HUDEP-2 (cell line): ENCODE data around the gene MED12.
"Not testable (repeated sequence)": the region's sequence is repeated elsewhere in the genome, so short reads cannot be mapped to it uniquely, and the experiment has no call there.

Experiments
- DNase-seq, 76 experiments: peaks; one replicate each; lab custom pipeline; 2025; ENCODE audit not compliant: unreplicated experiment in 76 of 76; lab: John Stamatoyannopoulos, UW

The MED12 gene

GRCh38 chrX:71158603-71159002 lies 40.2 kb downstream of the MED12 start:
- DNase-seq: no peak

- DNase-seq: no peak
Observed at GRCh38 chrX:71159335-71159734, 40.9 kb downstream of the MED12 start.

- DNase-seq: no peak
Observed at GRCh38 chrX:71160475-71160874, 42.1 kb downstream of the MED12 start.

GRCh38 chrX:71162981-71163380 lies 44.6 kb downstream of the MED12 start:
- DNase-seq: no peak

GRCh38 chrX:71164071-71164470 lies 45.7 kb downstream of the MED12 start:
- no peak for DNase-seq

- no peak for DNase-seq
Observed at GRCh38 chrX:71166461-71166860, 48.1 kb downstream of the MED12 start.

- DNase-seq: no peak
Observed at GRCh38 chrX:71167031-71167781, 48.8 kb downstream of the MED12 start.

- DNase-seq: peak in 3 of 76 experiments; percentile 3 to 11 (median 4)
Observed at GRCh38 chrX:71168134-71168533, 49.7 kb downstream of the MED12 start.

GRCh38 chrX:71169586-71169985 lies 51.2 kb downstream of the MED12 start:
- DNase-seq: no peak

GRCh38 chrX:71170660-71171059 lies 52.3 kb downstream of the MED12 start:
- DNase-seq: no peak

GRCh38 chrX:71171110-71171801 lies 52.9 kb downstream of the MED12 start:
- DNase-seq: no peak

- no peak for DNase-seq
Observed at GRCh38 chrX:71173440-71173839, 55.0 kb downstream of the MED12 start.

GRCh38 chrX:71174795-71175194 lies 56.4 kb downstream of the MED12 start:
- no peak for DNase-seq

GRCh38 chrX:71175531-71175930 lies 57.1 kb downstream of the MED12 start:
- DNase-seq: no peak

GRCh38 chrX:71177327-71177726 lies 58.9 kb downstream of the MED12 start:
- DNase-seq: no peak

GRCh38 chrX:71178908-71179307 lies 60.5 kb downstream of the MED12 start:
- peak in 51 of 76 experiments; percentile 0 to 49 (median 8) for DNase-seq

- DNase-seq: not testable (repeated sequence)
Observed at GRCh38 chrX:71180579-71181265, 62.3 kb downstream of the MED12 start.

GRCh38 chrX:71181558-71181909 lies 63.1 kb downstream of the MED12 start:
- DNase-seq: peak in 11 of 76 experiments; percentile 2 to 35 (median 11)

GRCh38 chrX:71181910-71182799 lies 63.8 kb downstream of the MED12 start:
- DNase-seq: peak in 75 of 76 experiments; percentile 5 to 92 (median 79)

GRCh38 chrX:71182871-71183270 lies 64.5 kb downstream of the MED12 start:
- no peak for DNase-seq

GRCh38 chrX:71183341-71183740 lies 64.9 kb downstream of the MED12 start:
- no peak for DNase-seq
